ENCODE data around the gene JMJD6.
"Not testable (repeated sequence)": the region's sequence is repeated elsewhere in the genome, so short reads cannot be mapped to it uniquely, and the experiment has no call there.

Gene JMJD6

GRCh38 chr17:76736349-76737081 is 10.1 kb upstream of the JMJD6 start:
- peak; percentile 59 for DNase-seq (ENCODE audit: low spot score)

- no peak for DNase-seq (ENCODE audit: low spot score)
Observed at GRCh38 chr17:76735586-76736348, 9.4 kb upstream of the JMJD6 start.

- DNase-seq (ENCODE audit: low spot score) = no peak
Observed at GRCh38 chr17:76735006-76735405, 8.6 kb upstream of the JMJD6 start.

GRCh38 chr17:76734080-76734840 is 7.9 kb upstream of the JMJD6 start:
- no peak for DNase-seq (ENCODE audit: low spot score)

- DNase-seq (ENCODE audit: low spot score) = no peak
Observed at GRCh38 chr17:76733618-76733957, 7.2 kb upstream of the JMJD6 start.

- no peak for DNase-seq (ENCODE audit: low spot score)
Observed at GRCh38 chr17:76732734-76733617, 6.6 kb upstream of the JMJD6 start.

- not testable (repeated sequence) for DNase-seq (ENCODE audit: low spot score)
Observed at GRCh38 chr17:76731800-76732733, 5.7 kb upstream of the JMJD6 start.

GRCh38 chr17:76727745-76728456 is 1.5 kb upstream of the JMJD6 start:
- DNase-seq (ENCODE audit: low spot score) = no peak

GRCh38 chr17:76726776-76727718 is 641 bp upstream of the JMJD6 start, which contains the start of gene METTL23:
Gene METTL23, plus strand, starts transcription at chr17:76726839. Its CDS starts 2,872 bp downstream, at chr17:76729711.
- peak; percentile 73 for DNase-seq (ENCODE audit: low spot score)

- DNase-seq (ENCODE audit: low spot score) = peak; percentile 57
Observed at GRCh38 chr17:76725580-76726230, 701 bp downstream of the JMJD6 start.

- no peak for DNase-seq (ENCODE audit: low spot score)
Observed at GRCh38 chr17:76723812-76724211, 2.6 kb downstream of the JMJD6 start.

GRCh38 chr17:76722977-76723376 is 3.4 kb downstream of the JMJD6 start:
- DNase-seq (ENCODE audit: low spot score) = not testable (repeated sequence)

GRCh38 chr17:76722279-76722678 is 4.1 kb downstream of the JMJD6 start:
- no peak for DNase-seq (ENCODE audit: low spot score)

- no peak for DNase-seq (ENCODE audit: low spot score)
Observed at GRCh38 chr17:76721463-76721862, 4.9 kb downstream of the JMJD6 start.

GRCh38 chr17:76720941-76721340 is 5.5 kb downstream of the JMJD6 start:
- no peak for DNase-seq (ENCODE audit: low spot score)

GRCh38 chr17:76720211-76720610 is 6.2 kb downstream of the JMJD6 start:
- no peak for DNase-seq (ENCODE audit: low spot score)

GRCh38 chr17:76718516-76718915 is 7.9 kb downstream of the JMJD6 start:
- DNase-seq (ENCODE audit: low spot score) = no peak

- no peak for DNase-seq (ENCODE audit: low spot score)
Observed at GRCh38 chr17:76716839-76717215, 9.6 kb downstream of the JMJD6 start.
